HS-5 (cell line): Measurements from ENCODE around the gene LMF1.

Experiments
- DNase-seq: peaks from one replicate; pipeline ENCODE4 v3.0.0-alpha.2; 2012; ENCODE audit warnings: low read depth

The LMF1 gene

GRCh38 chr16:912684-913613 lies 57.8 kb downstream of the LMF1 start:
- no peak for DNase-seq

GRCh38 chr16:912322-912683 lies 58.5 kb downstream of the LMF1 start:
- no peak for DNase-seq

- no peak for DNase-seq
Observed at GRCh38 chr16:911604-912321, 59.0 kb downstream of the LMF1 start.

GRCh38 chr16:911101-911500 lies 59.7 kb downstream of the LMF1 start:
- no peak for DNase-seq

GRCh38 chr16:910181-910580 lies 60.6 kb downstream of the LMF1 start:
- DNase-seq = no peak

- no peak for DNase-seq
Observed at GRCh38 chr16:909281-910000, 61.3 kb downstream of the LMF1 start.

- no peak for DNase-seq
Observed at GRCh38 chr16:908526-909155, 62.1 kb downstream of the LMF1 start.

GRCh38 chr16:907842-908241 lies 62.9 kb downstream of the LMF1 start:
- DNase-seq = no peak

GRCh38 chr16:907361-907760 lies 63.4 kb downstream of the LMF1 start:
- no peak for DNase-seq

- no peak for DNase-seq
Observed at GRCh38 chr16:906296-906695, 64.5 kb downstream of the LMF1 start.

- no peak for DNase-seq
Observed at GRCh38 chr16:901715-902601, 68.8 kb downstream of the LMF1 start.

GRCh38 chr16:901149-901548 lies 69.6 kb downstream of the LMF1 start:
- DNase-seq = no peak

GRCh38 chr16:900211-900610 lies 70.6 kb downstream of the LMF1 start:
- no peak for DNase-seq

- no peak for DNase-seq
Observed at GRCh38 chr16:899683-900060, 71.1 kb downstream of the LMF1 start.

- no peak for DNase-seq
Observed at GRCh38 chr16:898761-899682, 71.8 kb downstream of the LMF1 start.

GRCh38 chr16:898216-898615 lies 72.6 kb downstream of the LMF1 start:
- DNase-seq = no peak

GRCh38 chr16:897701-898100 lies 73.1 kb downstream of the LMF1 start:
- no peak for DNase-seq

- DNase-seq = no peak
Observed at GRCh38 chr16:897200-897543, 73.6 kb downstream of the LMF1 start.

GRCh38 chr16:896261-897199 lies 74.3 kb downstream of the LMF1 start:
- no peak for DNase-seq
